ENCODE results near the gene PLEKHO2.

Gene PLEKHO2

DNA sequence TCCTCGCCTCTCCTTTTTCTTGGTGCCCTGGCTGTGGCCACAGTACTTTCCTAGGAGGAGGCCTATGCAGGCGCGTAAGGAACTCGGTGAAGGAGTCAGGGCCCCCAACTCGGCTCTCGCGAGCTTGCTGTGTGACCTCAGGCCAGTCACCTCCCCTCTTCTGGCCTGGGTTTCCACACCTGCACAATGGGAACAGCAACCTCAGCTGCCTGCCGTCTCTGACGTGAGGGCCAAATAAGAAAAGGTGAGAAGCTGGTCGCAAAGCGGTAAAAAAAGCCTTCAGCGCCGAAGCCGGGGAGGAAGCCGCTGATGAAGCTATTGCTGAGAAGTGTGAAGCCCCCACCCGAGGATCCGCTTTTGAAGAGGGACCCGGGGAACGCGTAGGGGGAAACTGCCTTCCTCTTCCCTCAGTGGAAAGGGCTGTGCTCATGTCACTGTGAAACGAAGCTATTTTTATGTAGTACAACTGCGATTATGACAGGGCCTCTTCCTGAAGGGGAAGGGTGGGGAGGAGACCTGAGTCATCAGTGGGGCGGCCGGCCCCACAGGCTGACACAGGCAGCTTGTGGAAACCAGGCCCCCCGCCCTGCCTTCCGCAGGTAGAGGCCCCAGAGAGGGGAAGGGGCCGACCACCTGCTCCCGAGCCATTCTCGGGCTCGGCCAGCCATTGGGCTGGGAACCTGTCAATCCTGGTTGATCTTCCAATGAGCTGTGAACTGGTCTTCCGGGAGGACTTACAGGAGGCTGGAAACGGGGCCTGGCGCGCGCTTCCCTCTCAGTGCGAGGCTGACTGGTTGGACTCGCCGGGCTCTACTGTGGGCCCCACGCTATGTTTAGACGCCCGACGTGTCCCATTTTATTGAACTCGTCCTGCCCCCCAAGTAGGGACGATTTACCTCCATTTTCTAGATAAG lies 52.0 kb downstream of the PLEKHO2 start:
- H3K36me3 ChIP-seq (ENCODE audit: low read depth) = no peaks in the 10 kb centered on the region
- peak overlapping the region; percentile 10 for H3K4me3 ChIP-seq (ENCODE audit: severe bottlenecking)
- ATAC-seq (ENCODE audit: low read depth) (peak; percentile 94), DNase-seq (ENCODE audit: low spot score) (peak; percentile 99)
- peaks cover 31% of the 10 kb centered on the region for H3K4me1 ChIP-seq (ENCODE audit: insufficient read depth, poor library complexity, severe bottlenecking)
- H3K9me3 ChIP-seq (ENCODE audit: severe bottlenecking) = no peaks in the 10 kb centered on the region
- peak overlapping the region; percentile 30 for H3K27ac ChIP-seq (ENCODE audit: poor library complexity, severe bottlenecking)
- TF ChIP-seq, protein P1, sequence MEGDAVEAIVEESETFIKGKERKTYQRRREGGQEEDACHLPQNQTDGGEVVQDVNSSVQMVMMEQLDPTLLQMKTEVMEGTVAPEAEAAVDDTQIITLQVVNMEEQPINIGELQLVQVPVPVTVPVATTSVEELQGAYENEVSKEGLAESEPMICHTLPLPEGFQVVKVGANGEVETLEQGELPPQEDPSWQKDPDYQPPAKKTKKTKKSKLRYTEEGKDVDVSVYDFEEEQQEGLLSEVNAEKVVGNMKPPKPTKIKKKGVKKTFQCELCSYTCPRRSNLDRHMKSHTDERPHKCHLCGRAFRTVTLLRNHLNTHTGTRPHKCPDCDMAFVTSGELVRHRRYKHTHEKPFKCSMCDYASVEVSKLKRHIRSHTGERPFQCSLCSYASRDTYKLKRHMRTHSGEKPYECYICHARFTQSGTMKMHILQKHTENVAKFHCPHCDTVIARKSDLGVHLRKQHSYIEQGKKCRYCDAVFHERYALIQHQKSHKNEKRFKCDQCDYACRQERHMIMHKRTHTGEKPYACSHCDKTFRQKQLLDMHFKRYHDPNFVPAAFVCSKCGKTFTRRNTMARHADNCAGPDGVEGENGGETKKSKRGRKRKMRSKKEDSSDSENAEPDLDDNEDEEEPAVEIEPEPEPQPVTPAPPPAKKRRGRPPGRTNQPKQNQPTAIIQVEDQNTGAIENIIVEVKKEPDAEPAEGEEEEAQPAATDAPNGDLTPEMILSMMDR (IDR thresholded peaks at IDR 0.05; ENCODE audit: poor library complexity, severe bottlenecking) = no peak
- H3K27me3 ChIP-seq (ENCODE audit: insufficient read depth, poor library complexity, severe bottlenecking) = no peaks in the 10 kb centered on the region

DNA sequence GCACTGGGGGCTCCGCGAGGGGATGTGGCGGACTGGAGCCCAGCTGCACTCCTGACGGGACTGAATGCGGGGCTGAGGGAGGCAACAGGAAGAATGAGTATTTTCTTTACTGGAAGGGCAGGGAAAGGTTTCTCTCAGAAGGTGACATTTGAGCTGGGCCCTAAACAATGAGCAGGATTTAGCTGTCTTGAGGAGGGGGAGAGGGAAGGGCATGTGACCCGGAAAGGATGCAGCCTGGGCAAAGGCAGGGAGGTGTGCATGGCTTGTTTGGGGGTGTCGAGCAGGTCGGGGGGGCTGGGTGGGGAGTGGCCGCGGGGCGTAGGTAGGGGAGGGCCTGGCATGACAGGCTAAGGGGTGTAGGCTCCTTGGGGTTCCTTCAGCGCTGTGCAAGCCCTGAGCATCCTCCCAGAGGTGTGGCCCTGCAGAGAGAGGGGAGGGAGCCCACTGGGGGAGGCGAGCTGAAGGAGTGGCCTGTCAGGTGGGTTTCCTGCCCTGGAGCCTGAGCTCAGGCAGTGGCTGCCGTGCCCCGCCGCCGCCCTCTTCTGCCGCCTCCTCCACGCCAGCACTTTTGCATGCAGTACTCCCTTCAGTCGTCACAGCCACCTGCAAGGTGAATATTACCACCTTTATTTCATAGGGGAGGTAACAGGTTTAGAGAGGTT lies 52.8 kb downstream of the PLEKHO2 start:
- Histone ChIP-seq H3K9me3 (ENCODE audit: severe bottlenecking) (no peaks in the 10 kb centered on the region), H3K36me3 (ENCODE audit: low read depth) (no peaks in the 10 kb centered on the region), H3K27ac (ENCODE audit: poor library complexity, severe bottlenecking) (peak overlapping the region; percentile 30), H3K4me3 (ENCODE audit: severe bottlenecking) (peak overlapping the region; percentile 10), H3K4me1 (ENCODE audit: insufficient read depth, poor library complexity, severe bottlenecking) (peaks cover 31% of the 10 kb centered on the region), H3K27me3 (ENCODE audit: insufficient read depth, poor library complexity, severe bottlenecking) (no peaks in the 10 kb centered on the region)
- TF ChIP-seq, protein P1 (IDR thresholded peaks at IDR 0.05; ENCODE audit: poor library complexity, severe bottlenecking) = no peak
- no peak for DNase-seq (ENCODE audit: low spot score)
- ATAC-seq (ENCODE audit: low read depth) = no peak; the same call in 2 of the 3 replicates

DNA sequence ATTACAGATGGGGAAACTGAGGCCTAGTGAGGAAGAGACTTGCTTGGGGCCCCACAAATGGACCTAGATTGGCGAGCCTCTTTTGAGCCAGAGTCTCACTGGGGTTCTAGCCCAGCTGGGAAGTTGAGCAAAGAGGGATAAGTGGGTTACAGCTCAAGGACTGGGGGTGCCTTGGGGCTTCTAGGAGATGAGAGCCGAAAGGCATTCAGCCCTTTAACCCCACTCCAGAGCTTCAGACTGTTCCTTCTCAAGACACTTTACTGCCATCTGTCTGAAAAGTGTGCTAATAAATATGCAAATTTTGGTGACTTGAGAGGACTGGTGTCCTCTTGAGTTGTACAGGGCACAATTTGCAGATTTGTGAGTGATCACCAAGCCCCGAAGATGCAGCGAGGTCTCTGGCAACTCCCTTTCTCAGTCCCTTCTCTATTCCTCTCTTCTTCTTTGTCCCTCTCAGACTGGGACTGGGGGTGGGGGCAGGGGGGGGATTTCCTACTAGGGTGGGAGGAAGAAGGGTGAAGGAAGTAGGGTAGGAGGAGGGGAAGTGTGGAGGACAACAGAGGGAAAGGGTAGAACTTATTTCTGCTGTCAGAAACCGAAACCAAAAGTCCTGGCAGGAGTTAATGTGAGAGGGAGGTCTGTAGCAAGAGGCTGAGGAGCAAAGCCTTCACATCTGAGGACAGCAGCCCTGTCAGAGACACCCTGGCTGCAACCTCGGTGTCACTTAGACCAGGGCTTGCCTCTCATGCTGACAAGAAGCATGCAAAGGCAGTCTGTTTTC lies 53.8 kb downstream of the PLEKHO2 start:
- H3K4me1 ChIP-seq (ENCODE audit: insufficient read depth, poor library complexity, severe bottlenecking) = peaks cover 31% of the 10 kb centered on the region
- TF ChIP-seq, protein P1 (IDR thresholded peaks at IDR 0.05; ENCODE audit: poor library complexity, severe bottlenecking) = peak; percentile 21
- no peak for DNase-seq (ENCODE audit: low spot score)

DNA sequence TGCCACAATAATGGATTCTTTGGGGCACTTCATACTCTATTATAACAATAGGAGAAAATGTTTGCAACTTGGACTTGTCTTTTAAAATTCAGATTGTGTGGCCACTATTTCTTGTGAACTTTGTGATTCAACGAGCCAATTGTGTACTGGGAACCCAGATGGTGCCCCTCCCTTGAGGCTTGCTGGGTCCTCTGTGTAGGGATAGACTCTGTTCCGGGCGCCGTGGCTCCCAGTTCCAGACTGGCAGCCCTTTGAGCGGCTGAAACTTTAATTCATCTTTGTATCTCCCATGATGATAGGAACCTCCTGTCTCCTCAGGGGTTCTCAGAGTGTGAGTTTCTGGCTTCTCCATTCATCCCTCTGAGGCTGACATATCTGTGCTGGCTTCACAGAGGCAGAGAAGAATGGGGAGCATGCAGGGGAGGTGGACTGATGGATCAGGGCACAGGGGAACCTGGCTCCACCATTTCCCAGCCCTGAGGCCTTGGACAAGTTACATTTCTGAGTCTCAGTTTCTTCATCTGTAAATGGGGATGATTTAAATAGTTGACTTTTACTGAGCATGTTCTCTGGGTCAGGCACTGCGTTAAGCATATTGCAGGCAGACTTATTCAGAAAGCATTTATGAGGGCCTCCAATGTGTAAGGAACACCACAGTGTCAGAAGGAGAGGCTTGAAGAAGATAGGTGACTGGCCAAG lies 54.8 kb downstream of the PLEKHO2 start:
- TF ChIP-seq, protein P1 (IDR thresholded peaks at IDR 0.05; ENCODE audit: poor library complexity, severe bottlenecking) = no peak
- peaks cover 31% of the 10 kb centered on the region for H3K4me1 ChIP-seq (ENCODE audit: insufficient read depth, poor library complexity, severe bottlenecking)
- no peak for ATAC-seq (ENCODE audit: low read depth)
- DNase-seq (ENCODE audit: low spot score) = no peak
- no peak overlapping the region for H3K4me3 ChIP-seq (ENCODE audit: severe bottlenecking)
- no peaks in the 10 kb centered on the region for H3K36me3 ChIP-seq (ENCODE audit: low read depth)
- H3K9me3 ChIP-seq (ENCODE audit: severe bottlenecking) = peaks cover 4% of the 10 kb centered on the region
- peak overlapping the region; percentile 54 for H3K27ac ChIP-seq (ENCODE audit: poor library complexity, severe bottlenecking)
- H3K27me3 ChIP-seq (ENCODE audit: insufficient read depth, poor library complexity, severe bottlenecking) = no peaks in the 10 kb centered on the region

More for the DNA sequence above, 53.8 kb downstream of the PLEKHO2 start:
- Histone ChIP-seq H3K4me3 (ENCODE audit: severe bottlenecking) (no peak overlapping the region), H3K27me3 (ENCODE audit: insufficient read depth, poor library complexity, severe bottlenecking) (no peaks in the 10 kb centered on the region), H3K9me3 (ENCODE audit: severe bottlenecking) (no peaks in the 10 kb centered on the region), H3K27ac (ENCODE audit: poor library complexity, severe bottlenecking) (peak overlapping the region; percentile 54), H3K36me3 (ENCODE audit: low read depth) (no peaks in the 10 kb centered on the region)
- no peak for ATAC-seq (ENCODE audit: low read depth)
